ENCODE results near the gene HSD17B4.
"Not testable (repeated sequence)": the region's sequence is repeated elsewhere in the genome, so short reads cannot be mapped to it uniquely, and the experiment has no call there.

HSD17B4 gene

GRCh38 chr5:119428574-119428973 is 23.7 kb upstream of the HSD17B4 start:
- H3K27ac ChIP-seq (ENCODE audit: insufficient read depth, low read length, poor library complexity, severe bottlenecking); H3K36me3 ChIP-seq (ENCODE audit: control insufficient read depth, insufficient read depth, low read length); DNase-seq; H3K4me3 ChIP-seq (ENCODE audit: insufficient read depth, low read depth, low read length, poor library complexity, severe bottlenecking); H3K27me3 ChIP-seq (replicated peaks; ENCODE audit: control insufficient read depth, insufficient read depth, low read length, poor library complexity, severe bottlenecking); H3K4me1 ChIP-seq (ENCODE audit: control insufficient read depth, insufficient read depth, low read length, poor library complexity, severe bottlenecking); H3K9me3 ChIP-seq (ENCODE audit: control insufficient read depth, low read length): not testable (repeated sequence)

- H3K36me3 ChIP-seq (ENCODE audit: control insufficient read depth, insufficient read depth, low read length); H3K4me1 ChIP-seq (ENCODE audit: control insufficient read depth, insufficient read depth, low read length, poor library complexity, severe bottlenecking); H3K4me3 ChIP-seq (ENCODE audit: insufficient read depth, low read depth, low read length, poor library complexity, severe bottlenecking); H3K27ac ChIP-seq (ENCODE audit: insufficient read depth, low read length, poor library complexity, severe bottlenecking); DNase-seq; H3K27me3 ChIP-seq (replicated peaks; ENCODE audit: control insufficient read depth, insufficient read depth, low read length, poor library complexity, severe bottlenecking); H3K9me3 ChIP-seq (ENCODE audit: control insufficient read depth, low read length): not testable (repeated sequence)
Observed at GRCh38 chr5:119432674-119433237, 19.5 kb upstream of the HSD17B4 start.

GRCh38 chr5:119435436-119436132 is 16.7 kb upstream of the HSD17B4 start:
- Histone ChIP-seq H3K4me3 (ENCODE audit: insufficient read depth, low read depth, low read length, poor library complexity, severe bottlenecking) (no peak overlapping the region), H3K27ac (ENCODE audit: insufficient read depth, low read length, poor library complexity, severe bottlenecking) (no peak overlapping the region), H3K27me3 (replicated peaks; ENCODE audit: control insufficient read depth, insufficient read depth, low read length, poor library complexity, severe bottlenecking) (peaks cover 3% of the 10 kb centered on the region), H3K9me3 (ENCODE audit: control insufficient read depth, low read length) (no peaks in the 10 kb centered on the region), H3K4me1 (ENCODE audit: control insufficient read depth, insufficient read depth, low read length, poor library complexity, severe bottlenecking) (no peaks in the 10 kb centered on the region), H3K36me3 (ENCODE audit: control insufficient read depth, insufficient read depth, low read length) (no peaks in the 10 kb centered on the region)
- DNase-seq = peak; percentile 31 to 53 (median 31)

- not testable (repeated sequence) for DNase-seq; H3K4me1 ChIP-seq (ENCODE audit: control insufficient read depth, insufficient read depth, low read length, poor library complexity, severe bottlenecking); H3K36me3 ChIP-seq (ENCODE audit: control insufficient read depth, insufficient read depth, low read length); H3K4me3 ChIP-seq (ENCODE audit: insufficient read depth, low read depth, low read length, poor library complexity, severe bottlenecking); H3K9me3 ChIP-seq (ENCODE audit: control insufficient read depth, low read length); H3K27me3 ChIP-seq (replicated peaks; ENCODE audit: control insufficient read depth, insufficient read depth, low read length, poor library complexity, severe bottlenecking); H3K27ac ChIP-seq (ENCODE audit: insufficient read depth, low read length, poor library complexity, severe bottlenecking)
Observed at GRCh38 chr5:119437785-119438586, 14.3 kb upstream of the HSD17B4 start.

- H3K36me3 ChIP-seq (ENCODE audit: control insufficient read depth, insufficient read depth, low read length); H3K4me3 ChIP-seq (ENCODE audit: insufficient read depth, low read depth, low read length, poor library complexity, severe bottlenecking); H3K4me1 ChIP-seq (ENCODE audit: control insufficient read depth, insufficient read depth, low read length, poor library complexity, severe bottlenecking); H3K27me3 ChIP-seq (replicated peaks; ENCODE audit: control insufficient read depth, insufficient read depth, low read length, poor library complexity, severe bottlenecking); DNase-seq; H3K9me3 ChIP-seq (ENCODE audit: control insufficient read depth, low read length); H3K27ac ChIP-seq (ENCODE audit: insufficient read depth, low read length, poor library complexity, severe bottlenecking): not testable (repeated sequence)
Observed at GRCh38 chr5:119438587-119438917, 13.7 kb upstream of the HSD17B4 start.

GRCh38 chr5:119439140-119439631 is 13.1 kb upstream of the HSD17B4 start:
- Histone ChIP-seq H3K27ac (ENCODE audit: insufficient read depth, low read length, poor library complexity, severe bottlenecking) (no peak overlapping the region), H3K9me3 (ENCODE audit: control insufficient read depth, low read length) (no peaks in the 10 kb centered on the region), H3K4me3 (ENCODE audit: insufficient read depth, low read depth, low read length, poor library complexity, severe bottlenecking) (peak overlapping the region; percentile 29), H3K36me3 (ENCODE audit: control insufficient read depth, insufficient read depth, low read length) (no peaks in the 10 kb centered on the region), H3K27me3 (replicated peaks; ENCODE audit: control insufficient read depth, insufficient read depth, low read length, poor library complexity, severe bottlenecking) (peaks cover 3% of the 10 kb centered on the region), H3K4me1 (ENCODE audit: control insufficient read depth, insufficient read depth, low read length, poor library complexity, severe bottlenecking) (no peaks in the 10 kb centered on the region)
- no peak for DNase-seq

- DNase-seq; H3K9me3 ChIP-seq (ENCODE audit: control insufficient read depth, low read length); H3K27me3 ChIP-seq (replicated peaks; ENCODE audit: control insufficient read depth, insufficient read depth, low read length, poor library complexity, severe bottlenecking): not testable (repeated sequence)
Observed at GRCh38 chr5:119439632-119440031, 12.7 kb upstream of the HSD17B4 start.

GRCh38 chr5:119444643-119445042 is 7.7 kb upstream of the HSD17B4 start:
- DNase-seq; H3K9me3 ChIP-seq (ENCODE audit: control insufficient read depth, low read length); H3K27ac ChIP-seq (ENCODE audit: insufficient read depth, low read length, poor library complexity, severe bottlenecking); H3K4me1 ChIP-seq (ENCODE audit: control insufficient read depth, insufficient read depth, low read length, poor library complexity, severe bottlenecking); H3K36me3 ChIP-seq (ENCODE audit: control insufficient read depth, insufficient read depth, low read length); H3K27me3 ChIP-seq (replicated peaks; ENCODE audit: control insufficient read depth, insufficient read depth, low read length, poor library complexity, severe bottlenecking); H3K4me3 ChIP-seq (ENCODE audit: insufficient read depth, low read depth, low read length, poor library complexity, severe bottlenecking): not testable (repeated sequence)

More at GRCh38 chr5:119439632-119440031, 12.7 kb upstream of the HSD17B4 start:
- not testable (repeated sequence) for H3K36me3 ChIP-seq (ENCODE audit: control insufficient read depth, insufficient read depth, low read length); H3K27ac ChIP-seq (ENCODE audit: insufficient read depth, low read length, poor library complexity, severe bottlenecking); H3K4me3 ChIP-seq (ENCODE audit: insufficient read depth, low read depth, low read length, poor library complexity, severe bottlenecking); H3K4me1 ChIP-seq (ENCODE audit: control insufficient read depth, insufficient read depth, low read length, poor library complexity, severe bottlenecking)

GRCh38 chr5:119445544-119445943 is 6.8 kb upstream of the HSD17B4 start:
- H3K27me3 ChIP-seq (replicated peaks; ENCODE audit: control insufficient read depth, insufficient read depth, low read length, poor library complexity, severe bottlenecking) = no peaks in the 10 kb centered on the region
- H3K36me3 ChIP-seq (ENCODE audit: control insufficient read depth, insufficient read depth, low read length) = no peaks in the 10 kb centered on the region
- DNase-seq = no peak
- no peaks in the 10 kb centered on the region for H3K9me3 ChIP-seq (ENCODE audit: control insufficient read depth, low read length)
- no peak overlapping the region for H3K27ac ChIP-seq (ENCODE audit: insufficient read depth, low read length, poor library complexity, severe bottlenecking)
- H3K4me3 ChIP-seq (ENCODE audit: insufficient read depth, low read depth, low read length, poor library complexity, severe bottlenecking) = no peak overlapping the region
- H3K4me1 ChIP-seq (ENCODE audit: control insufficient read depth, insufficient read depth, low read length, poor library complexity, severe bottlenecking) = no peaks in the 10 kb centered on the region

GRCh38 chr5:119449882-119450281 is 2.4 kb upstream of the HSD17B4 start:
- Histone ChIP-seq H3K27me3 (replicated peaks; ENCODE audit: control insufficient read depth, insufficient read depth, low read length, poor library complexity, severe bottlenecking) (no peaks in the 10 kb centered on the region), H3K4me1 (ENCODE audit: control insufficient read depth, insufficient read depth, low read length, poor library complexity, severe bottlenecking) (peaks cover 9% of the 10 kb centered on the region), H3K4me3 (ENCODE audit: insufficient read depth, low read depth, low read length, poor library complexity, severe bottlenecking) (no peak overlapping the region), H3K27ac (ENCODE audit: insufficient read depth, low read length, poor library complexity, severe bottlenecking) (no peak overlapping the region), H3K36me3 (ENCODE audit: control insufficient read depth, insufficient read depth, low read length) (no peaks in the 10 kb centered on the region), H3K9me3 (ENCODE audit: control insufficient read depth, low read length) (no peaks in the 10 kb centered on the region)
- no peak for DNase-seq
